HG03460 (cell line): ENCODE measurements around the gene LPIN2.
"Not testable (repeated sequence)": the region's sequence is repeated elsewhere in the genome, so short reads cannot be mapped to it uniquely, and the experiment has no call there.

Source experiments
- ATAC-seq: cut with Tn5 transposase; IDR thresholded peaks from one replicate; pipeline ENCODE4 v1.9.1; 2021; ENCODE audit not compliant: unreplicated experiment

LPIN2 gene

GRCh38 chr18:3010086-3010485 is 2.9 kb downstream of the LPIN2 start:
- ATAC-seq, result no peak

GRCh38 chr18:3008541-3008940 is 4.4 kb downstream of the LPIN2 start:
- no peak for ATAC-seq

DNA sequence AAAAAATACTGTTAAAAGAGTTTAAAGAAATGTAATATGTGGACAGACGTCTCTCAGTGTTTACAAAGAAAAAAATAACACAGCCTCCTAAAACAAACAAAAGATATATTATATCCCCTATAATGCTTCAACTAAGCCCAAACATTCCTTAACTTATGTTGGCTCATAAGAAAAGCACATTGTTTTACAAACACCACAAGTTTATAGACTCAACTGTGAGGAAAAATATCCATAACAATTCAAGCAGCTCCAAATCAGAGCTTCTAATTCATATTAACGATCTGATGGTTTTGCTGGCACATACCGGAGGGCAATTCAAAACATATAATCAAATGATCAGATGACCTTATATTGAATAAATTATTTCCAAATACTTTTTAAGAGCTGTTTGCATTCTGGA is 5.5 kb downstream of the LPIN2 start:
- ATAC-seq, result no peak

DNA sequence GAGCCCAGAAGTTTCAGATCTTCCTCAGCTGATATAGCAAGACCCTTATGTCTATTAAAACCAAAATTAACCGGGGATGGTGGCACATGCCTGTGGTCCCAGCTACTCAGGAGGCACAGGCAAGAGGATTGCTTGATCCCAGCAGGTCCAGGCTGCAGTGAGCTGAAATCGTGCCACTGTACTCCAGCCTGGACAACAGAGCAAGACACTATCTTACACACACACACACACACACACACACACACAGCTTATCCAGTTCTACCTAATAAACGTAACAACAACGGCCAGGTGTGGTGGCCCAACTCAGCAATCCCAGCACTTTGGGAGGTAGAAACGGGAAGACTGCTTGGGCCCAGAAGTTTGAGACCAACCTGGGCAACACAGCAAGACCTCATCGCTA is 7.5 kb downstream of the LPIN2 start:
- no peak for ATAC-seq

- not testable (repeated sequence) for ATAC-seq
Observed at GRCh38 chr18:3003766-3004165, 9.2 kb downstream of the LPIN2 start.

GRCh38 chr18:3002732-3003131 is 10.2 kb downstream of the LPIN2 start:
- no peak for ATAC-seq

DNA sequence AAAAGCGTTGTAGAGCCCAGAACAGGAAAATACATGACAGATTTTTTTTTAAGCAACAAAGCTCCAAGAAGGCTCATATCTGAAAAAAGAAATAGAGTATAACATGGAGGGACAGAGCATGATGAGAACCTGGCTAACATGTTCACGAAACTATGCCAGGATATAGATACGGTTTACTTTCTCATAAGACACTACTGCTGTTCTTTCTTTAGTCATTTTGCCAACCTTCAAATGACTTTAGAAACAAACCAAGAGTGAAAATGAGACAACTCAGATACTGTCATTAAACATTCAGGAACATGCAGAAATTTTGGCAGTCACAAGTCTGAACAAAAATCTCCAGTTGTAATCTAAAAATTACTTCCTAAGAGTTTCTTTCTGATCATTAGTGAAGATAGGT is 14.3 kb downstream of the LPIN2 start:
- ATAC-seq, result no peak

- ATAC-seq, result no peak
Observed at GRCh38 chr18:2997846-2998564, 14.9 kb downstream of the LPIN2 start.

DNA sequence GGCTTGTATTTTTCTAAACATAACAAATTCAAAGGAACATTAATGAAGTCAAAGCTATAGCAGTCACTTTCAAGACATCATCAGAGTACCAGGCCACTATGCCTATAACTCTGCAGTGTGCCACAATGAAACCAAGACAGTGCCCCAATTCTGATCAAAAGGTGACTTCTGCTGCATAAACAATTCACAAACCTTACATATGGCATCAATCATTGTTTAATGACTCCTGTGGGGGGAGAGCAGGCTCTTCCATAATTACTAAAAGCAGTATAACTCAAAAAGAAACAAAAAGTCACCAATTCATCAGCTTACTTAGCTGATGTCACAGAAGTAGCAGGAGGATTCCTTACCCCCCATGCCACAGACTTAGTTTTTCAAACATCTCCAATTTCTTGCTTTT is 15.5 kb downstream of the LPIN2 start:
- no peak for ATAC-seq

- ATAC-seq, result peak; percentile 76
Observed at GRCh38 chr18:2994603-2995432, 18.1 kb downstream of the LPIN2 start.

GRCh38 chr18:2994020-2994589 is 18.8 kb downstream of the LPIN2 start:
- no peak for ATAC-seq

GRCh38 chr18:2992995-2993877 is 19.7 kb downstream of the LPIN2 start:
- no peak for ATAC-seq

DNA sequence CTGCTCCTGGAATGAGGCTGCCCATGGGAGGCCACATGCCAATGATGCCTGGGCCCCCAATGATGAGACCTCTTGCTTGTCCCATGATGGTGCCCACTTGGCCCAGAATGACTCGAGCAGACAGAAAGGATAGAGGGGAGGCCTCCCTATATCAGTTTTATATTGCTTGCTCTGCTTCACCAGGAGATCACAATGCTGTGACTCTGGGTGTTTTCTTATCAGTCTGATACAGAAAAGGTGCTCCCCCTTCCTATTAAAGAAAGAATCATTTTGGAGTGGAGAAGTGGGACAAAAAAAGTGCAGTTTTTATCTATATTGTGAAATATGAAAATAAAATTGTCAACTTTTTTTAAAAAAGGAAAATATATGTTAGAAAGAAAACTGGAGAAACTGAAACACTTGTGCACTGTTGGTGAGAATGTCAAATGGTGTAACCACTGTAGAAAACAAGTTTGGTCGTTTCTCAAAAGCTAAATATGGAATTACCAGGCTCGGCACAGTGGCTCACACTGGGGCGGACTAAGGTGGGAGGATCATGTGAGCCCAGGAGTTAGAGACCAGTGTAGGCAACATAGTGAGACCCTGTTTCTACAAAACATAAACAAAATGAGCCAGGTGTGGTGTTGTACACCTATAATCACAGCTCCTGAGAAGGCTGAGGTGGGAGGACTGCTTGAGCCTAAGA is 21.8 kb downstream of the LPIN2 start:
- ATAC-seq, result no peak

- no peak for ATAC-seq
Observed at GRCh38 chr18:2987876-2988790, 24.8 kb downstream of the LPIN2 start.

DNA sequence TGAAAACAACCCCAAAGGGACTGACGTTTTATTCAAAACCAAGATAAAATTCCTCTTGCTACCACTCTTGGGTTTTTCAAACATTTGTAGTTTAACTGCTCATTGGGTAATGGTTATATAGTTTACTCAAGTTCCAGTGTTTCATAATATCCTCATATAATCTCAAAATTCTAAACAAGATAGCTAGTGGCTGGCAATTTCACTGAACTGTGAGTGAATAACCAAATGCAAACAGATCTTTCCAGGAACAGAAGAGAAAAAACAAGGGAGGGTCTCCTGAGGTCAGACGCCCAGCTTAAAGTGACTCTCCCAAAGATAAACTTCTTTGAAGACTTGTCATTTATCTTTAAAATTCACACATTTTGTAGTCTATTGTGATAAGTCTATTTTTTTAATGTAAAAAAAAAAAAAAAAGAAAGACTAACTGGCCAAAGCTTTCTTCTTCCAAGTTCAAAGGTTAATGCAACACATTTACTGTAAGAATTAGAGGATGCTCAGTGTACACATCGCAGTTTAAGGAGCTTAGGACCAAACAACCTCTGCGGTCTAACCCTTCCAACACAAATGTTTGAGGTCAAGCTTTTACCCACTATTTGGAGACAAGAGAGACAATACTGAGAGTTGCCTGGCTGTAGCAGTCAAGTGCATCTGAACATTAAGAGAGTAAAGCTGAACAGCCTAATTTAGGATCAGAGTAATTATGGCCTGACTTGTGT is 26.6 kb downstream of the LPIN2 start:
- no peak for ATAC-seq

GRCh38 chr18:2985628-2986027 is 27.3 kb downstream of the LPIN2 start:
- ATAC-seq, result no peak

GRCh38 chr18:2984703-2985261 is 28.2 kb downstream of the LPIN2 start:
- ATAC-seq, result no peak

DNA sequence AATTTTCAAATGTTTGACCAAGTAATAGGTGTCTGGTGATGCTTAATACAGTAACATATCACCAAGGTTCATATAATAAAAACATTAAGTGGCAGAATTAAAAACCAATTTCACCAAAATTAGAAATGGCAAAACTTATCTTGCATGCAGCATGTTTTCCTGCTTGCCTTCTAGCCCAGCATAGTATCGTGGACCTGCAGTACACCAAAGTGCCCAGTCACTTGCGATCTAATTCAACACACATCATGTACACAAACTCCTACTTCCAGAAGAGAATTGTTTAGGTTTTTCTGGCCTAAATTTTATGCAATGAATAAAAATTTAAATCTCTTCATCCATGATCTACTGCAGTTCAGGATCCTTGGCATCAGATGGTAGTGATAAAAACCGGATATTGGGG is 28.9 kb downstream of the LPIN2 start:
- ATAC-seq, result no peak

GRCh38 chr18:2983296-2983695 is 29.6 kb downstream of the LPIN2 start:
- no peak for ATAC-seq
